HK-2 (cell line): ENCODE measurements around the gene UBE3B.

Source experiments
- DNase-seq: peaks from one replicate; pipeline ENCODE4 v3.0.0-alpha.2; 2018; ENCODE audit not compliant: unreplicated experiment

The UBE3B gene

DNA sequence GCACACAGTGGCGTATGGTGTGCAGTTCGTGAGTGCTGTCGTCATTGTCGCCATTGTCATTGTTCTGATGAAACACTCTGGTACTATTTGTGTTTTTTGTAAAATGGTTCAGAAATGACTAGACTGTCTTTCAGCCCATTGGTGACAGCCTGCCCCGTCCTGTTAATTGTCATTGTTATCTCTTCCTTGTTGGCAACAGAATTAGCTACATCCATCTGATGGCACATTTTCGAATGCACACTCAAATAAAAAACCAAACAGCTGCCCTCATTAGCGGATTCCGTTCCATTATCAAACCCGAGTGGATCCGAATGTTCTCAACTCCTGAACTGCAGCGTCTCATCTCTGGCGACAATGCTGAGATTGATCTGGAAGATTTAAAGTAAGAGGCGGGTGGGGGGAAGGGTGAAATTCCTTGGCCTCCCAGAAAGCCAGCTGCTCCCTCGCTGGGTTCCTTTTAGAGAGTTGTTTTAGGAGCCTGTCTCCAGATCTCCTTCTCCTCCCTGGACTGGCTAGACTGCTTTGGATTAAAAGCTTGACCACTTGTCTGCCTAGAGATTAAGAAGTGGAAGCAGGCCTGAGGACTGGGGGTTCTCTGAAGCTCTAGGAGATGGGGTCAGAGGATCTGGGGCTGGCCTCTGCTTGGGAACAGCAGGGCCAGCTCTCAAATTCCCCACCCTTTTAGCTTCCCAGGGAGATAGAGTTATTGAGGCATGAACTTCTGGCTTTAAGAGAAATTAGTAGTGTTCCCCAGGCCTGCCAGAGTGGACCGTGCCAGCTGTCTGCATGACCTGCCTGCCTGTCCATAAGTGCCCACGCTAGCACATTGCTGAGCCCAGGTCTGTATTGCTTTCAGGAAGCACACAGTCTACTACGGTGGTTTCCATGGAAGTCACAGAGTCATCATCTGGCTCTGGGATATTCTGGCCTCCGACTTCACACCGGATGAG lies 52.5 kb downstream of the UBE3B start:
- DNase-seq: no peak

DNA sequence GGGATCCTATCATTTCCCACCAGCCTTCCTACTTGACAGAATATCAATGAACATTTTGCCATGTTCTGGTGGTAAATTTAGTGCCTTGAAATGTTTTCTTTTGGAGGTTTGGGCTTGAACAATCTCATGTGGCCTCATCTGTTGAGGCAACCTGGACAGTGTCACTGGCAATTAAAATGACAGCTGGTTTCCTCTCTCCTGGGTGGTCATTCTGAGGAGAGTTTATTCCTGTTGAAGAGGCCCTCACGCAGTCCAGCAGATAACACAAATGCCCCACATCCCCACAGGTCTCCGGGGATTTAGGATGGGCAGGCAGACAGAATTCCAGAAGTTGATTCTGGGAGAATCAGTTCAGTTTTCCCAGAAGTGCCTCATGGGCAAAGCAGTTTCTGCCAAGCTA lies 54.0 kb downstream of the UBE3B start:
- DNase-seq: no peak

DNA sequence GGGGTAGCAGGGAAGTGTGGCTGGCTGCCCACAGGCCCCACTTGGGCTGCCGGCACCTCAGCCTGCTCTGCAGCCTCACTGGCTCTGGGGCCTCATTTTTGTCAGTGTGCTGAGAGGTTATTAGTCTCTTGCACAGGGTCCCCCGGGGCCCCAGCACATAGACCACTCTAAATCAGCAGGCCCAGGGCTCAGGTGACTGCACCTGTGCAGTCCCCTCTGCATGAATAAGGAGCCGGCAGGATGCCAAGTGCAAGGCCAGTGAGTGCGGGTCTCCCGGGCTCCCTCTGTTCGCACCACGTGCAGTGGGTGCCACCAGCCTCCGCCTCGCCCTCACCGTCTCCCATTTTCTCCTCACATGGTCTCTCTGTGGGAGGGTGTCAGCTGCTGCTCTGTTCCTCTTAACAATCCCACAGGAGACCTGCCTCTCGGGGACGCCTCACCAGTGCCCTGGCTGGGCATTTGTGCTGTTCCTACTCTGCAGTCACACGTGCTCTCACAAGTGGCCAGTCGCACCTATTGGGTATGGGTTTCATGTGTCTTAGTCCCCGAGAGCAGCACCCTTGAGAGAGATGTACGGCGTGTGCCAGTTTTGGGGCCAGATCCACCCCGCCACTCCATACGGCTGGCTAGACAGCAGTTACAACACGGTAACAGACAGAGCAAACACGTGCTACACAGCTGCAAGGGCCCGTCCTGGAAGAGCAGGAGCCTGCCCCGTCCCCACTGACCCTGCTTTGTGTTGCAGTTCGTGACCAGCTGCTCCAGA lies 55.5 kb downstream of the UBE3B start:
- no peak for DNase-seq

DNA sequence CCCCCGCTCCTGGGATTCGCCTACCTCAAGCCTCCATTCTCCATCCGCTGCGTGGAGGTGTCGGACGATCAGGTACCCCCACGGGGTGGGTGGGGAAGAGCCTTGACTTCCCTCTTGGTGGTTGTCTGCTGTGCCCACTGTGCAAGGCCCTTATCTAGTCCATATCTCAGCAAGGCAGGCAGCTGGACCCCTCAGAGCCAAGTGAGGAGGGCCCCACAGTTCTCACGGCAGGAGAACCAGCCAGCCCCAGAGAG lies 56.0 kb downstream of the UBE3B start:
- no peak for DNase-seq

DNA sequence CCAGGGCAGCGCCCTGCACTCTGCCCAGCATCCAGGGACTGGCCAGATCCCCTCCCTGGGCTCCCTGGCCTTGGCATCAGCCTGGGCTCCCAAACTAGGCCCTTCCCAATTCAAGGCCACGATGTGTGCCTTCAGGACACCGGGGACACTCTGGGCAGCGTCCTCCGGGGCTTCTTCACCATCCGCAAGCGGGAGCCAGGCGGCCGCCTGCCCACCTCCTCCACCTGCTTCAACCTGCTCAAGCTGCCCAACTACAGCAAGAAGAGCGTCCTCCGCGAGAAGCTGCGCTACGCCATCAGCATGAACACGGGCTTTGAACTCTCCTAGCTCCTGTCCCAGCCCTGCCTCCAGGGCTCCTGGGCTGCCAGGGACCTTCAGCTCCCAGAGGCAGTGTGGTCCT lies 57.0 kb downstream of the UBE3B start:
- DNase-seq: no peak

DNA sequence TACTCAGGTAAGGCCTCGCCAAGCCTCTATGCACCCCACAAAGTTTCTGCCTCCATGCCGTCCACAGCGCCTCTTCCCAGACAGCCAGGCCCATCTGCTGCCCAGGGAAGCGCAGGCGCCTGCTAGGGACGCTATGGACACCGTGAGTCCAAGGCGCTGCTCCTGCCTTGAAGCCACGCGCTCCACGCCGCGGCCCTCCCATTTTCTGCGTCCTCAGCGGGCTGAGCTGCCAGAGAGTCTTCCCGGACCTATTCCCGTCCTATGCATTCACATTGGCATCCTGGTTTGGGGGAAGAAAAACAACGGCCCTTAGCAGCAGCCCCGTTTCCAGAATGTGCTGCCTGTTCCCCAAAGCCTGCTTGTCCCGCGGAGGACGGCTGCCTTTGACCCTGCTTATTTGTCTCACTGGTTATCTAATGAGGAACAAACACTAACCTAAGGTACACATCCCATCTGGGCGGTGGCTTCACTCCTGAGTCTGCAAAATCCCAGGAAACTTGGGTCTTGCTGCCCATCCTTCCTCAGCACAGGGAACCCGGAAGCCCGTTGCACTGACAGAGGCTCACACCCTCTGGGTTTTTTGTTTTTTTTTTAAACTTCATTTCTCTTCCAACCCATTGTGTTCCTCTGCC lies 57.9 kb downstream of the UBE3B start:
- DNase-seq: no peak

DNA sequence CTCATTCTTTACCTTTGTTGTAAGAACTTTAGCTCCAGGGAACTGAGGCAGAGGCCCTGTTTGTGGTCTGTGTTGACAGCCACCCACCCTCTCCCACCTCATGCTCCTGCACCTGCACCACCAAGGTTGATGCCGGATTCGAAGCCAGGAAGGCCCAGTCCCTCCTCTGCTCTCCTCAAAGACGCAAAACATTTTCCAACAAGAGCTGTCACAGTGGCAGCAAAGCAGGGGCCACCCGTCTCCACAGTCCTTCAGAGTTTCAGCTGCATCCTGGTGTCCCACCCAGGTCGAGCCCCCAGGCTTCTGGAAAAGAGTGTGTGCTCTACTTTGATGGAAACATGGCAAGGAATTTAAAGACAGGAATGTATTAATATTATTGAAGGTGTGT lies 58.4 kb downstream of the UBE3B start:
- DNase-seq: no peak

DNA sequence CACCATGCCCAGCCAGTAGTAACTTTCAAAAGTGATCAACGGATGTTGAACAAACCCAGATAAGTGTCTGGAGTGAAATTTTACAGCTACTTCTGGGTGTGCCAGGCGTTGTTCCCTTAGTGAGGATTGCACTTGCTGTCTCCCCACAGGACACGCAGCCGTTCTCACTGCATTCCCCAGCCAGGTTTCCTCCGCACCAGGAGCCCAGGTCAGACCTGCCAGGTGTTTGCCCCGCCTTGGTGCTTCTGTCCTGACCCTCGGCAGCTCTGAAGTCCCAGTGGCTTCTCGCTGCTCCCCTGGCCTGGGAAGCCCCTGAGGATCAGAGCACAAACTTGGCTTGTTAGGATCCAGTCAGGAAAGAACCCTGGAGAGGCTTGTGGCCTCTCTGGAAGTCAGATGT lies 59.7 kb downstream of the UBE3B start:
- no peak for DNase-seq

DNA sequence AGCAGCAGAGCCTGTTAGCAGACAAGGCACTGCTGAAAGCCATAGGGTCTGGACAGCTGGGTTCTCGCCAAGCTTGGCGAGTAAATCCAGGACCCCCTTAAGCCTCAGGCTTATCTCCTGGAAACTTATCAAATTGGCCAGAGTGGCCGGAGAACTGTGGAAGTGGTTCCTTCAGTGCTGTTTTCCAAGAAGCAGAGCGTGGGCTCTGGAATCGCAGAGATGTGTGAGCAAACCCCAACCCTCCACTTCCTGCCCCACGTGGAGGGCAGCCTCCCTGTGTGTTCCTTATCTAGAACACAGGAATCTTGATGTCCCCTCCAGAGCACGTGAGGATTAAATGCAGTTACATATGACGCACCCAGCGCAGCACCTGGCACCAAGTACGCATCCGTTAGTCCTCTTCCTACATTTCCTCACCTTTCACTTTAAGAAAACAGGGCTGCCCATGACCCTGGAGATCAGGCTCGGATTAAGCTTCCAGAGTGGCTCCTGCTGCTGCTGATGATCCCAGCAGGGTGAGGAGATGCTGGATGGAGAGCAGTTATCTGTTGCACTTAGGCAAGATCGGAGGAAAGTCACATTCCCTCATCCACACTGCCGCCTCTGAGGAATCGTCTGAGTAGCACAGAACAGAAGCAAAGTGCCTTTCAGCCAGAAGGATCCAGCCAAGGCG lies 60.9 kb downstream of the UBE3B start:
- DNase-seq: no peak

DNA sequence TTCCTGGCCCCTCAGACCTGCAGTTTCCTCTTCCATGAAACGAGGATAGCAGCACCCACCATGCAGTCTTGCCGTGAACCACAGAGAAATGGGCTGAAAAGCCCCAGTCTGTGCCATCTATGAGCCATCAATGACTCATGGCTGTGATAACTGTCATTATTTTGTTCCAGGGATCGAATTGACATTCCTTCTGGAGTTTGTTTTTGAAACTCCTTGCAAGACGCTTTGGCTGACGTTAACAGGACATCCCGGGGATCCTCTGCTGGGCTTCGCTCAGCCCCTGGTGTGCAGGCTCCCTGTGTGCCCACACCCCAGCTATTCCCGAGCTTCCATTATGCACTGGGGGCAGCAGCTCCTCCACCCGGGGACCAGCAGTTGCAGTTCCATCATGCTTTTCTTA lies 62.1 kb downstream of the UBE3B start:
- DNase-seq: no peak

DNA sequence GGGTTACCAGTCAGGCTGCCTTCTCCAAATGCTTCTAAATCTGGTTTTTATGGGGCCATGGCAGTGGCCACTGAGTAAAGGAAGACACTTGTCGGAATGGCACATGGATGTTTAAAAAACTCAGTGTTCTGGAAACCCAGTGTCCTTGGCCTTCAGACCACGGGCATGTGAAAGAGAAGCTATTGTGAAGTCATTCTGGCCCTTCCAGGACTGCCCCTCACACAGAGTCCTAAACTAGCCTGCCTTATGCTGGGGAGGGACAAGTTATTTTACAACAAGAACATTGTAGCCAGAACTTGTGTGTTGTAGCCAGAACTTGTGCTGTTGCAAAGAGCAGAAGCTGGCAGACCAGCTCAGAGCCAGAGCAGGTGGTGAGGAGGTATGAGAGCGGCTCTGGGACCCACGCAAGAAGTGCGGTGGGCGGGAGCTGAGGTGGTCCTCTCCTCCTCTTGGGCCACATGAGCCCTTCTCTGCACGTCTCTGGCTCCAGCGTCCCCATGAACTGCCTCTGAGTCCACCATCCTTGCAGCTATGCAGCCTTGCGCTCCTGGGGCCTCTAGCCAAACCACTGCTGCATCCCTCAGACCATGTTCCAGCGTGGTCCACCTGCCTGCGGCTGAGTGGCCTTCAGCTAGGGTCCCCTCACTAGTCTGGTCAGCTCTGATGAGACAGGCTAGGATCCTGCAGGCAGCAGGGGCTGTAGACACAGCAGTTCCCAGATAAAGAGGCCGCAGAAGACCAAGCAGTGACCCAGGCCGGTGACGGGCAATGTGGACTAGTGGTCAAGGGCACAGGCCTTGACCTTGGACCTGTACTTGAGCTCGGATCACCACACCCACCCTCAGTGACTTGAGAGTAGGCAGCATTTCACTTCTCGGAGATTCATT lies 63.3 kb downstream of the UBE3B start:
- DNase-seq: no peak

DNA sequence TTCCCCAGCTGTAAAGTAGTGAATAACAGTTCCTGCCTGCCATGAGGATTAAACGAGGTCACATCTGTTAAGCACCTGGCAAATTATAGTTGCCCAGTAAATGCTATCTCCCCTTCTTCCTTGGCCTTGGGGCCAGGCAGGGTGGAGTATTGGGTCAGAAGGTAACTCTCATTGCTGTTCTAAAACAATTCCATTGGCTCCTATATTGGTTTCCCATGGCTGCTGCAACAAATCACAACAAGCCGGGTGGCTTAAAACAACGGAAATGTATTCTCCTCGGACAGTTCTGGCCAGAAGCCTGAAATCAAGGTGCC lies 63.9 kb downstream of the UBE3B start:
- DNase-seq: no peak

DNA sequence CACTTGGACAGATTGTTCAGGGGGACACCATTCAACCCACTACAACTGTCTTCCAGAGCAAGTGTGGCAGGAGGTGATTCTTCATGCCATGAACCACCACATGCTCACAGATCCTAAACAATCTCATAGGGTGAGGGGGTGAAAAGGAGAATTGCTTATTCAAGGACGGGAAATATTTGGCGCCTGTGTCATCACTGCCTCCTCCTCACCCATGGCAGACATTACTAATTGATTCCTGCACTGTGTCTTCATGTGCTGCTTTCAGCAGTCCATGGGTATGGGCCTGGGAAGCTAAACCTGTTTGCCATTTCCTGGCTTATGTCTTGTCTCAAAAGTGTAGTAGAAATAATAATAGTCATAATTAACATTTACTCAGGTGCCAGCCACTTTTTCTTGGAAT lies 64.6 kb downstream of the UBE3B start:
- no peak for DNase-seq

DNA sequence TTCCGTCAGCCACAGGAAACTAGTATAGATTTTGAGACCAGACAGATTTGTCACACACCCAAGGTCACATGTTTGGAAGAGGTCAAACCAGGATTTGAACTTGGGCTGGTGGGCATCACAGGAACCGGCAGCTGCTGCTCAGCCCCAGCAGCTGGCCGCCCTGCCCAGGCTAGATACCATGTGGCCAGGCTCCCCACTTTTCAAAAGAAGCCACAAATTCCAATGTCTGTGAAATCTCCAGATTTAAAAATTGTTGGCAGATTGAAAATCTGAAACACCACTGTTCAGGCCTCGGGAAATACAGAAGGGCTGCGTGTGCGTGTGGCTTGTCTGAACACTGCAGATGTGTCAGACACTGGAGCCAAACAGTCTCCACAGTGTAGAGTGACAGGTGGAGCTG lies 65.4 kb downstream of the UBE3B start:
- no peak for DNase-seq

DNA sequence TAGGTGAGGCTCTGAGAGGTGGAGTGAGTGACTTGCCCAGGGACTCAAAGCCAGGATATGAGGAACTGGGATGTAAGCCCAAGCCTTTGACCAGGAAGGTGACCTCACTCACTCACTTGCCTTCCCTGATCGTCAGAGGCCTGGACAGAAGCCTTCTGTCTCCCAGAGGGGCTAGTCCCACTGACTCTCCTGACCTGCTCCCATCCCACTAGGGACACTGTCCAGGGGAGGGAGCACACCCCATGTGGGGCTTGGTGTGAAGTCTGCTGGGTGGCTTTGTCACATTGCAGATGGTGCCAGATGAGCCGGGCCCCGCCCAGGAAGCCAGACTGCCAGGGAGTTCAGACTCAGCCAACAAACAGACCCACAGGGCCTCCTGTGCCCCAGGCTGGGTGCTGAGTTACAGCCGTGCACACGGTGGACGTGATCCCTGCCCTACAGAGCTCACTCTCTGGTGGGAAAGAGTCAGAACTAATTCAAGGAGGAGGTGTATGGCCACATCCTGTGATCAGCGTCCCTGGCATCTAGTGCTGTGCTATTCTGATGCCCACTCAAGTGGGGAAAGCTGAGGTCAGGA lies 67.6 kb downstream of the UBE3B start:
- peak; percentile 53 for DNase-seq

DNA sequence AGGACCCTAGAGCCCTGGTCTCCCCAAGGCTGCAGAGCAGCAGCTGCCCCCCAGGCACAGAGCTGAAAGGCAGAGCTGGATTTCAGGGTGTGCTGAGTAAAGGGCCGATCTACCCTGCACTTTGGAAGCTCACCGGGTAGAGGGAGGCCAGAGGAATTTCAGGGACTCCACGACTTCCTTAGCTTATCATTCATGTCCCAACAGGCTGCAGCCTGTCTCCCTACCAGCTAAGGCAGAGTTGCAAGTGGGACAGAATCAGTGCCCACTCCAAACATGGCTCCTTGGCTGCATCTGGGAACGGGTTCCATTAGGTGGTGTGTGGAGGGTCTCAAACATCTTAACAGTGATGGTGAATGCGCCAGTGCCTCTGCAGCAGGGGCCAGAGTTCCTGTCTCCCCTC lies 68.4 kb downstream of the UBE3B start:
- no peak for DNase-seq

DNA sequence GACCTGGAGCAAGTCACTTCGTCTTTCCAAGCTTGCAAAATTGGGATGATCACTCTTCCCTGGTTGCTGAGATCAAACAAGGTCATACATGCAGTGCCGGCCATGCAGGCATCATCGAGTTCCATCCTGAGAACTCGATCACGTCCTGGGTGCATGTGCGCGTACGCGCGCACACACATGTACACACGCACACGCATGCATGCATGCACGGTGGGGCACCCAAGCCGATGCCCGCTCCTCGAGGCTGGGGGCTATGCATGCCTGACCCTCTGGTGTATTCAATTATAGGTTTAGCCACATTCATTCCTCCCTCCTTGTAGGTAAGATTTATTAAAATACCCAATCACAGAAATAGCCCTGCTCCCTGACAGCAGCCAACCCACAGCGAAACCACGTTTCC lies 69.9 kb downstream of the UBE3B start:
- DNase-seq: no peak

DNA sequence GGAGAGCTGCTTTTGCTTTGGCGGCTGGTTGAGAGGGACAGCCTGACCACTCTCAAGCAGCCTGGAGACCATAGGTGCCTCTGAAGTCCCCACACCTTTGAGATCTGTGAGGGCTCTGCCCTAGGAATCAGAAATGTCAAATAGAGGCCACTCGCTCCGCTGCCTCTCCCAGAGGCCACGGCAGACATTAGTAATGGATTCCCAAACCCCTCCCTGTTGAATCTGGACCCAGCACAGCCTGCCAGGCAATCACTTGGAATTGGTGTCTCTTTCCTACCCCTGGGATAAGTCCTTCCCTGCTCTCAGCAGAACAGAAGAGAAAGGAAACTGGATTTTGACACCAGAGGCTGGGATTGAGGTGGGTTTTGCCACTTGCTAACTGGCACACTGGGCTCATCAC lies 70.8 kb downstream of the UBE3B start:
- no peak for DNase-seq

DNA sequence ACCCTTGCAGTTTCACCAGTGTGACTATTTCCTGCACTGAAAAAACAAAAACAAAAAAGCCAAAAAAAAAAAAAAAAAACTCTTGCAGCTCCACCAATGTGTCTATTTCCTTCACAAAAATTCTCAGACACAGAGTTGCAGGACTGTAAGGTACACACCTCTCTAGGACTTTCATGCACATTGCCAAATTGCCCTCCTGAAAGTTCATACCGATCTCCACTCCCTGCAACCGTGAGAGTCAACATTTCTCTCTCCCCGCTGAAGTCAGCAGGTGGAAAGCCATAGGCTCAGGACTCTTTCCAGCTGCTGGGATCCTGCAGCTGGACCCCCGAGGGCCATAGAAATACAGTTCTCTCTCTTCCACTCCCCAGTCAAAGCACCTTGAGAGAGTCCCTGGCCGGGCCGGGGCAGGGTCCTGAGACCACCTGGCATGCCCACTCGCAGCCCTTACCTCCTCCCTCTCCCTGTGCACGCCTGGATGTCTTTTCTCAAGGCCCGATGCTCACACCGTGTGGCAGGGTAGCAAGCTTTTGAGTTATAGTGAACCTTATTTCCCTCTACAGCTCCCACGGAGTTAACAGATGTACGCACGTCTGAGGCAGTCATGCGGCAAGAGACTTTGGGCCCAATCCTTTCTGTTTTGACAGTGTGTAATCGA lies 72.3 kb downstream of the UBE3B start:
- DNase-seq: no peak

DNA sequence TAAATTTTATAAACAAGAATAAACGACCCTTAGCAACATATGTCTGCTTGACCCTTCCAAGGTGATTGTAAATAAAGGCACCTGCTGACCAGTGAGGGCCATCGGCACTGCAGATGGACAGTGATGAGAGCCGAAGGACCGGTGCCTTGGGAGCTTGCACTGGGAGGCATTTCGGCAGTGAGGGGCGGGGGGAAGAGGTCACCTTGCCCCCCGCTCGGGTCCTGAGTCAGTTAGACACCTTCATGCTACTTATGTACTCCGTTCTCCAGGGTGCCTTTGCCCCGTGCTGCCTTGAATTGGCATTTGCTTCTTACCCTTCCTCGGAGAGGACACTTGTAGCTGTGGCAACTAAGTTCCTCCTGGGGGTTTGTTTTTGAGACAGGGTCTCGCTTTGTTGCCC lies 72.8 kb downstream of the UBE3B start:
- no peak for DNase-seq

DNA sequence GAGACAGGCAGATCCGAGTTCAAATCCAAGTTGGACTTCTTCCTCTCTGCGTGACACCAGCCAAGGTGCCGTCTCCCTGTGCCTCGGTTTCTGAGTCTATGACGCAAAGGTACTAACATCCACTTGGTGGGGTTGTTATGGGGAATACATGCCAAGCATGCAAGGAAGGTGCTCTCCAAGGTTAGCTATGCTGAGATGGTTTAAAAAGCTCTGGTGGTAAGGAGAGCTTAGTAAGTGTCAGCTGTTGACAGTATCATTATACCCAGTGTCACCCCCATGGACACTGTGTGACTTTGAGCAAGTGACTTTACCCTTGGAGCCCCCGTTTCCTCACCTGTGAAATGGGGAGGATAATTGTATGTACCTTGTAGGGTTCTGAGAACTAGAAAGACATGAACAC lies 73.7 kb downstream of the UBE3B start:
- DNase-seq: no peak
